ENCODE data around the gene BCL11B.
"Not testable (repeated sequence)": the region's sequence is repeated elsewhere in the genome, so short reads cannot be mapped to it uniquely, and the experiment has no call there.

BCL11B gene

DNA sequence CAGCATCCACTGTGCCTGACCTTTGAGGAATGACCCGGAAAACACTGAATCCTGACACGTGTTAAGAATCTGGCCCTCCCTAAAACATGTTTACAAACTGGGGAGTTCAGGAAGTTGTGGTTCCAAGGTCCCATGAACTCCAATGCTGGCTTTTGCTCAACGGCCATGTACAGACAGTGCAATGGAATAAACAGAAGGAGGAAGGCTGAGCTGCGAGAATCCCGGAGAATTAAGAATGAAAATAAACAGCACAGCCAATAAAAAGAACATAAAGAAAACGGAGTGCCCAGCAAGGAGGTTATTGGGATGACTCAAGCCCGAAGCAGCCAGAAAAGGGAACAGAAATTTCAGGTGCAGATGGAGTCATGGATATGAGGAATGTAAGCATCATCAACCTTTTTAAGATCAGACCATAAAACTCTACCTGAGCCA lies 32.3 kb downstream of the BCL11B start:
- no peak for DNase-seq (ENCODE audit: low spot score)

DNA sequence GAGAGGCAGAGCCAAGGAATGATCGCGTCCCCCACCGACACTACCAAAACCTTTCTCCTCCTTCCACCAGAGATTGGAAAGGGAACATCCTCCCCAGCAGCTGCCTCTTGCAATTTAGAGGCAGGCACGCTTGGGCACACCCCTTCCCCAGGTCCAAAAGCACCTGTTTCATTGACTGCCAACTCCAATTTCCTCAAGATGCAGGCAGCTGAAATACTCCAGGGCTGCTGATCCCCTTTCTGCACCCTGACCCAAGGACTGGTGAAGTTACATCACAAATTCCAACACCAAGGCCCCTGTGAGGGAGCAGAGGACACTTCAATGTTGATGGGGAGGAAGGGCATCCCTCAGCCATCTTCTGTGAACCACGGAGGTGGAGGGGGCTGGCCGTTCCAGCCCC lies 33.8 kb downstream of the BCL11B start:
- no peak for DNase-seq (ENCODE audit: low spot score)

DNA sequence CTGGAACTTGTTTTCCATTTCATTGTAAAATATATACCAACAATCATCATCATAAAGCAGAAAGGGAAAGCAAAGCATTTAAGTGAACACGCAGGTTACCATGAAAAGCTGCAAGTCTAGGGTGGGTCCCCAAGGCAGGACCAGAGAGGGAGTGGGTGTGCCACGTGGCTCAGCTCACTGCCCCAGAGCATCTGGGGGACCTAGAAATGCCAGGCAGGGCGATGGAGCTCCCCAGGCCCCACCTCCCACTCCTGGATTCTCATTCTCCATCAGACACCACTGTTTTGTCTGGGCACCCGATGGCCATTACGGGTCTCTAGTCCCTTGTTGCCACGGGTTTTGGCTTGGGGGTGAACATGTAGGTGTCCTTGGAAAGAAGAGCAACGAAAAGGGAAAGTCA lies 34.7 kb downstream of the BCL11B start:
- no peak for DNase-seq (ENCODE audit: low spot score)

DNA sequence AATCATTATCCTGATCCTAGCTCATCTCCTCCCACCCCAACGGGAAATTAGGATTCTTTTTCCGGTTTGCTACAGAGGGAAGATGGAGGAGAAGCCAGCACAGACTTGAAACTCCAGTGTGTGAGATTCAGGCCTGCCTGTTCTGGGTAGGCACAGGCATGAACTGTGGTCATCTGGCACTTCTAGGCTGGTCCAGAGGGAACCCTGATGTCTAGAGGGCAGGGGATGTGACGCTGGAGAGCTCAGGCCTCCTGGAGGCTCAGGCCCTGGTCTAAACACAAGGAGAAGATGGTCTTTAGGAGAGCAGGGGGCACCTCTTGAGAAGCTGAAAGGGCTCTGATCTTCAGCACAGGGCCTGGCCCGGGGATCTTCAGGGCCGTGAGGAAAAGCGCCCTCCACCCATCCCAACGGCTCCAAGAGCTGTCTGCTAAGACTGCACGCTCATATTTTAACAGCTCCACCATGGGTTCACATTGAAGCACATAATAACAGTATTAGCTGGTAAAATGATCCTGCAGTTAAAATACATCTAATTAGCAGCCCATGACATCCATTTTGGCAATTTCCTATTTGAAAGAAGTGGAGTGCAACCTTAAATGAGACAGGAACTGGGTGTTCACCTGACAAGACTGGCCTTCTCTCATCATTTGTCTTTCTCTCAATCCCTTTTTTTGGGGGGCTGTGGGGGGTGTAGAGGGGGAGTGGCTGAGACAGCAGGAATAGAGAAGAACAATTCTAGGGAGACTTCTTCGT lies 35.4 kb downstream of the BCL11B start:
- no peak for DNase-seq (ENCODE audit: low spot score)

DNA sequence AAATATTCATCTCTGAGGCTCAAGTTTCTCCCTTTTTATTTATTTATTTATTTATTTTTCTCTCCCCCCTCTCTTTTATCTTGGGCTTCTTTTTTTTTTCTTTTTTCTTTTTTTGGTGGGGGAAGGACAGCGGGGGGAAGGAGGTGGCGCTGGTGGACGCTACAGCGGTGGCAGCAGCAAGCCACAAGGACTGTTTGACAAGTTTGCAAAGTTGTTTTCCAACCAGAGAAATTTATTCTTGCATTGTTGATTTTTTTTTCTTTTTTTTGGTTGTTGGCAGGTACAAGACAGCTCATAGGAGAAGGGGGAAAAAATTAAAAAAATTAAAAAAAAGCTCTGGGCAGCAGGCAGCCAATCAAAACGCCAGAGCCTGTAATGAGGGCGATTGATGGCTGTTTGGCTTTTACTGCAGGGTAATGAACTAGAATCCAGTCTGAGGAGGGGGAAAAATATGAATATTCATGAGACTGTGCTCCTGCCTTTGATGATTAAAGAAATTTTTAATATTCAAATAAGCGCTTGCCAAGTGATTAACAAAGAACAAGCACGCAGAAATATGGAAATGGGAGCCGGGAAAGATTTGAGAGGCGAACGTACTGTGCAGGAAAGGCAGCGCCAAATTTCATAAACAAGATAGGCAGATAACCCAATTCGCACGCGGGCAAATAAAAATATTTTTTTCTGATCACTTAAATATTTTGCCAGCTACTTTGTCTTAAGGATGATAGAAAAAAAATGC lies 36.2 kb downstream of the BCL11B start:
- no peak for DNase-seq (ENCODE audit: low spot score)

DNA sequence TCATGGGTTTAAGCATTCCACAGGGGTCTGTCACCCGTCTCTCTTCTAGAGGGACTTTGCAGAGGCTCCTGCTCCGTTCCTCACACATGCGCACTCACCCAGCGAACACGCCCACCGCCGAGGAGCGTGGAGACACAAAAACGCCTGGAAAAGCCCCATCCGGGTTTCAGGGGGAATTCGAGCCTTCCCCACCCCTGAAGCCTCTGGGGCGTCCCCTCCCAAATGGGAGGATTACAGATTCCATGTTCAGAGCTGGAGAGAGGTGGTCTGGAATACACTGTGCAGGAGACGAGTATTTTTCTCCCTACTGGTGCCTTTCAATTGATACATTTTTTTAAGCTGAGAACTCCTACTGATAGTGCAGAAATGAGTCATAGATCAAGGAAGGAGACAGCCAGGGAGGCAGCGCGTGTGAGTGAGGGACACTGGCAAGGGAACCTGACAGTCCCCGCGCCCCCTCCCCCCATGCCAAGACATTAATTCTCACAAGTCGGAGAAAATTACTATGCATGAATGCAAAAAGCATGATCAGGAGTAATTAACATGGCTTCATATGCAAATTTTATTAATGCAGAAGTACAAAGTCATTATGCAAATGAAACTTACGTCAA lies 36.9 kb downstream of the BCL11B start:
- no peak for DNase-seq (ENCODE audit: low spot score)

DNA sequence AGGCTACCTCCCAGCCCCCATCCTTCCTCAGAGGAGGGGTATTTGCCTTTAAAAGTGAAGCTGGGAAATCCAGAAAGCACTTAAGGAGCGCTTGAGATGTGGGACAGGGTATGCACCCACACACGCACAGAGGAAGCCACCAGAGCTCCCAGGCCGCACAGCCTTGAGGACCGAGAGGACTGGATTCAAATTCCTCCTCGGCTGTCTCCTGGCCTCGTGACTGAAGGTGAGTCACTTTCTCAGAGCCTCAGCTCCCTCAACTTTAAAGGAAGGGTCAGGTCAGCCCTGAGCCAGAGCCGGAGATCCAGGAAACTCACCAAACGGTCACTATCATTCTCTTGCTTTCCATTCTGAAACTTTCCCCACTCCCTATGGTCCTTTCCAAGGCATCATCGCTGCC lies 37.6 kb downstream of the BCL11B start:
- no peak for DNase-seq (ENCODE audit: low spot score)

DNA sequence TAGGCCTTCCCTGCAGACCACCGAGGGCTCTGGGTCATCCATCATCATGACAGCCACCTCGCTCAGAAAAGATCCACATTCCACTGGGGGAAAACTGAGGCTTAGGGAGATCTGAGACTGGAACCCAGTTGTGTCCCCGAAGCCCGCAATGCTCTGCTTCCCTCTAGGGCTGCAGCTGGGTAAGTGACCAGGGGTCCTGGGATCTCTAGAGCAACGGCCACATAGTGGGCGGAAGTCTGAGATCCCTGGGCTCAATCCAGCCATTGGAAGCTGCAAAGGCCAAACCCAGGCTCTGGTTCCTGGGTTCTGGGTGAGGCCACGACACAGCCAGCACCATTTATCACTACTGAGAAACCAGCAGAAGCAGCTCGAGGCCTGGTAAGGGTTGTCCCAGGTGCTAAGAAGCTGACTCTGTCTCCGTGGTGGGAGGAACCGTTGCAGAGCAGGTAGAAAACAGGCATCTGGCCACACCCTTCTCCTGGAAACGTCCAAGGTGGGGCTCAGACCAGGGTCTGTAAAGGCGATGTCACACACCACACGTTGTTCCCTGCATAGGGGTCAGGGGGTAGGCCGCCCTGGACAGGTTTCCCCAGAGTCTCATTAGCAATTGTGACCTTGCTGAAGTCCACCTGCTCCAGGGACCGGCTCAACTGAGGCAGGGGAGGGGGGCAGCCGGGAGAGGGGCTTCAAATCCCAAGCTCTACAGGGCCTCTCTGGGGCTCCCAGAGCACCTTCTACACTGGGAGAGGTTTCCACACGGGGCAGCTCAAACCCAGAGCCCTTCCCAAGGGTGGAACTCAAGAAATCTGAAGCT lies 38.6 kb downstream of the BCL11B start:
- DNase-seq (ENCODE audit: low spot score), result no peak

DNA sequence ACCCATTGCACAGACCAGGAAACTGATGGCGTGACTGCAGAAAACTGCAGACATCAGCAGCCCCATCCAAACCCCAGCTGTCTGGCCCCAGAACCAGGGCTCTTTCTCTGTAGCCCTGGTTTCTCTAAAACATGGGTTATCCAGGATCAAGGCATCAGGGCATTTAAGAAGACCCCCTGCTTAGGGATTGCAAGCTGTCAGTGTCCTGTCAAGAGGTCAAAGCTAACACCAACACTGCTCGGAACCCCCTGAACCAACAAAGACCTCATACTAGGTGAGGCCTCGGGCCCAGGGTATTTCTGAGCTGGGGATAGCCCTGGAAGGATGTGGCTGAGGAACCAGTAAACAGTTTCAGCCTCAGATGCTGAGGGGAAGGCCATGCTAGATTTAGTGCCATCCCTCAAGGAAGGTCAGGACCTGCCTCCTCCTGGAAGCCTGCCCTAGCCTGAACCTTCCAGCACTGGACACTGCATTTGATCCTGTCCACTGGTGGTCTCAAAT lies 39.2 kb downstream of the BCL11B start:
- DNase-seq (ENCODE audit: low spot score), result no peak

DNA sequence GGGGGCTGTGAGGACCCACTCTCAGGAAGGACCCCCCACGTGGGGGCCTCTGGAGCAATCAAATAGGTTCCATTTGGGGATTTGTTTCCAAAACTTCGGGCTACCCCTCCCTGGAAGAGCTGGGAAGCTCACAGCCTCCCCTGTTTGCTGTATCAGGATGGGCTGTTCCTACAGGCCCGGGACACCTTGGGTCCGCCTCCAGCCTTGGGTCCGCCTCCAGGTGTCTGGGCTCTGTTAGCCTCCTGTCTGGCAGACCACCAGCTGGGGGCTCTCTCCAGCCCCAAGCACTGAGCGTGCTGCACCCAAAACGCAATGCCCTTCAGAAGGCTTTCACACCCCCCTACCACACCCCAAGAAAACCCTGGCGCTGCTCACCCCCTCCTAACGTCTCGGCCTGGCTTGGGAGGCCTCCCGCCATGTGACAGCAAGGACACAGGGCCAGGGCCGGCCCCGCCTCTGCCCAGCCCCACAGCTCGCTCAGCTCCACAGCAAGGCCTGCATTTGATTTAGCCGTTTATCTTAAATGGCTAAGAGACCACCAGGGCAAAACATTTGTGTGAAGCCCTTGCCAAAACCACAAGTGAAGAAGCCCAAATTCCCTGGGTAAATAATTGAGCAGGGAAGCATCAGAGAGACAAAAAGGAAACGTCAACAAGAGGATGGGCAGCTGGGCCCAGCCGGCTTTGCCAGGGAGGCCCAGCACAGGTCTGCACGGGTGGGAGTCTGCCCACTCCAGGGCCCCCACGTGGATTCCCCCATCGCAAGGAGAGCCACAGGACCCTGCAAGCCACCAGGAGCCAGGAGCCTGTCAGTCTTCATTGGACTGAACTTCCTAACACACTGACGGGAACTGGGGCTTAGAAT lies 39.9 kb downstream of the BCL11B start:
- no peak for DNase-seq (ENCODE audit: low spot score)

DNA sequence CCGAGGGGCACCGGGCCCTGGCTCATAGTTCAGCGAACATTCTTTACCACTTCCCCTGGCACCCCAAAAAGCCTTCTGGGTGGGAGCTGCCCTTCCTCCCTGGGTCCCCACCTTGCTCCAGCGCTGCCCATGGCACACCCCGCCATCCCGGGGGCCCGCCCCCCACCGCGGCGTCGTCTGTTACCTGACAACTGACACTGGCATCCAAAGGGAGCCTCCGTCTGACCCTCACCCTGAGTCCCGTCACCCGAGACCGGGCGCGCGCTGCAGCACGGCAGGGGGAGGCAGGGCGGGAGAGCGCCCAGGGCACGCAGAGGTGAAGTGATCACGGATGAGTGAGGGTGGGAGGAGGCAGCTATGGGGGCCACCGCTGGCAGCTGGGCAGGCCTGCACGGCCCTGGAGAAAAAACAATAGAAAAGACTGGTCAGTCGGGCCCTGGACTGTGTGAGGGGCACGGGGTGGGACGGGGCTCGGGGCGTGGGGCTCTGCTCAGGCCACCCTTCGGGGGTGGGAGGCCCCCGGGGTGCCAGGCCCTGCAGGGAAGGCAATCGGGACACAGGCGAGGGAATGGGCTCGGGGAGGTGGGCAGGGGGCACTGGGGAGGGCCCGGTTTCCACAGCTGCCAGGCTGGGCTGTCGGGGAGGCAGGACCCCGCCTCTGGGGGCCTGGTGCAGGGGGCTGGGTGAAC lies 40.7 kb downstream of the BCL11B start:
- no peak for DNase-seq (ENCODE audit: low spot score)

DNA sequence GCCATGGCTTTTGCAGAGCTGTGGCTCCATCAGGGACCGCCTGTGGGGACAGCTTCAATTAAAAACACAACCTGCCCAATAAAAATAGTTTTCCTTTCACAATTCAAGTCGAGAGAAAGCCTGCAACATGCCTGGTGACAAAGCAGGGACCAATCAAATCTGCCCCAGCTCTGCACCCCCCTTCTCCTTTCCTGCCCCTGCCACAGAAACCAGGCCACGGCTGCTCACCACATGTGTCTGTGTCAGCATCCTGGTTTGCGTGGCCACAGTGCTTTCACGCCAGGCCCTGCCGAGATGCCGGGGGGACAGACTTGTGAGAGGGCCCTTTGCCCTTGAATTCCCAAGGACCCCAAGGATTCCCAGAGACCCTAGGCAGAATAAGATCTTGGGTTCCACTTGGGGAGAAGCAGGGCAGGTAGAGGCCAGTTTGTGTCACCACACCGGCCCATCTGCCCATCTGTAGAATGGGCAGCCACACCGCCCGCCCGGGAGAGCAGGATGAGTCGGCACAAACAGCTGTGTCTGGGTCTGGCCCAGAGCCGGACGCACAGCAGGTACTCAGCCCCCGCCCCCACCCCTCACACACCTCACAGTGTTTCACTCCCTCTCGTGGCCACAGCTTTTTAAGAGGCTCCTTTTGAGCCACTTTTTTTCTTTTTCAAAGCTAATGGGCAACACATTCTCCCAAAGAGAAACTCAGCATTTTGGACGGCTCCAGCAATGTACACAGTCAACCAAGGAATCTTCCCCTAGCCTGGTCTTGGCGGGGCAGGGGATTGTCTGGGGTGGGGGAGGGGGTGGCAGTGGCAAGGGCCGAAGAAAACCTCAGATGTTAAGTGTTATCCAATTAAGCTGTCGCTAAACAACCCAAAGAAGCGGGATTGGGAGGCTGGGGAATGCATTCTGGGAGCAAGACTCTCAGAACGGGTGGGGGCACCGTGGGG lies 41.5 kb downstream of the BCL11B start:
- DNase-seq (ENCODE audit: low spot score), result no peak

DNA sequence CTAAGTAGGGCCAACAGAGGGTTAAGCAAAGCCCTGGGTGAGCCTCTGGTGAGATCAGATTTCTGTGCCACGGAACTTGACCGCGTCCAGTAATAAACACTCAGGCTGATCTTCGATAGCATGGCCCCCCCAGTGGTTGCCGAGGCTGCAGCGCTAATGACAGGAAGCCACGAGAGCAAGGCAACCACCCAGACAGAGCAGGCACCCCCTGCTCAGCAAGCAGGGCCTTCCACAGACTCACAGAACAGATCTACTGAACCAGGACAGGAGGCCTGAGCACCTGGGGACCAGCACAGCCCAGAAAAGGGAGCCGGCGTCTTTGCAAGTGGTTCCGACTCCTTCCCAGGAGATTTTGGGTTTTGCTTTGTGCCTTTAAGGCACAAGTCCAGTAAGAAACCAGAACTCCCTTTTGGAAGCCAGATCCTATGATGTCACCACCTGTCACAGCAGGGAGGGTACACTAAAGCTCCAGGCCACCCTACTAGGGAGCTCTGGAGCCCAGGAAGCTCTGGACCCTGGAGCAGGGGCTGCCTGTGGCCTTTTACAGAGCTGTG lies 42.3 kb downstream of the BCL11B start:
- DNase-seq (ENCODE audit: low spot score), result no peak

DNA sequence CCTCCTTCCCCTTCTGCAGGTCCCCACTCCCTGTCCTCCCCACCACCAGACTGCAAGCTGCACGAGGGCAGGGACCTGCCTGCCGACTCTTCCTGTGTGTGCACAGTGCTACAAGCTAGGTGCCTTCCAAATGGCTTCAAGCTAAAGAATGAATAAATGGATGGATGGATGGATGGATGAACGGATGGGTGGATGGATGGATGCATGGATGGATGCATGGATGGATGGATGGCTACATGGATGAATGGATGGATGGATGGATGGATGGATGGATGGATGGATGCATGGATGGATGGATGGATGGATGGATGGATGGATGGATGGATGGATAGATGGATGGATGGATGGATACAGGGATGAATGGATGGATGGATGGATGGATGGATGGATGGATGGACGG lies 43.2 kb downstream of the BCL11B start:
- DNase-seq (ENCODE audit: low spot score), result not testable (repeated sequence)

DNA sequence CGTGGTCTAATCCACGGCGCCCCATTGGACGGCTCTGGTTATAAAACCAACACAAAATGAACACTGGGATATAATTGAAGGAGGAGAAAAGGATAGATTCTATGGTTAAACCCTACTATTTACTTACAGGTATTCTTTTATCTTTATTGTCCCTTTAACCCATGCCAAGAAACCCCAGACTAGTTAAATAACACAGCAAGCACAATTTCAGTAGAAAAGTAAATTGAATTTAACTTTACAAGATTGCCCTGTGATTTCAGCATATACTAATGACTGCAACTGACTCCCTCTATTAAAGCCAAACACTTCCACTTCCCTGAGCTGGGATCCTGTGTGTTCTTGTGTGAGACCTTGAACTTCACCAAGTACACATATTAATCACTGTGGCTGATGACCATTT lies 45.3 kb downstream of the BCL11B start:
- no peak for DNase-seq (ENCODE audit: low spot score)

DNA sequence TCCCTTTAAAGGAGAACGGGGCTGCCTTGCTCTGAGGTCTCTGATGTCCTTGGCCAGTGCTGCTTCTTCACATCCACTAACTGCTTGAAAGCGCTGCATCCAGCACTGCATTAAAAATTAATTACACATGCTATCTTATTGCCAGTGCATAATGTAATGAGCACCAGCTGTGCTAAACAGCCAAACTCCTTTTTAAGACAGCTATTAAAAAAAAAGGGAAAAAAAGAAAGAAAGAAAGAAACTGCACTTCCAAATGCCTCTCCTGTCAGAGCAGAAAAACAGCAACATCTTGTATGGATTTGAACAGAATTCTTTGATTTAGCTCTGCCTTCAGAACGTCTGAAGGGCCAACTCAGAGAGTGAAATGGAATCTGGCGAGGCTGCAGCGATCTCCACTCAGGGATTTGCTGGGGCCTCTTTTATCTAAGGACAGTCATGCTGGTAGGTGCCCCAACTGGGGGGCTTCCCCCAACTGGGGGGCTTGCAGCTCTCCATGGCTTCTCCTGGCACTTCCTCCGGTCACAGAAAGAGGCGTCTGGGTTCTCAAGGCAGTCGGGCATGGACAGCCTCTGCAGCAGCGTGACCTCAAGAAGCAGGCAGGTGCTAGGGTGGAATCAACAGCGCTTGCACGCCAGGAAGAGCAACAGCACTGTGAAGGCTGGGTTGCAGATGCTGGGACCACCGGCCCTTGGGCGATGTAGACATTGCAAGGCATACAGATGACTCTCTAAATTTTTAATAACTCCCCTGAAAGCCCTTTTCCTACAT lies 46.4 kb downstream of the BCL11B start:
- no peak for DNase-seq (ENCODE audit: low spot score)

DNA sequence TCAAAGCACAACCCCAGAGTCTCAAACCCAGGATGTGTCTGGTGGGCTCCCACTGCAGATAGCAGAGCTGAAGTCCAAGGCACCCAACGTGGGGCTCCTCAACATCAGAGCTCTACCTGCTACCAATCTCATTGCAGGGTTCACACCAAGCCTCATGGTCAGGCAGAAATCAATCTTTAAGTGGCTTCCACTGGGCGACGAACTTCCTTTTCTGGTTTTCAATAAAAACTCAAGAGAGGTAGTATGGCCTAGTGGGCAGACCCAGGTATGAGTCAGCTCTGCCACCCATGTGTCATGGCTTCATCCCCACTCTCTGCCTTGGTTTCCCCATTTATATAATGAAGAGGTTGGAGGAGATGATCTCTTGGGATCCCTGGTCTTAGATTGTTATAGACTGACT lies 47.0 kb downstream of the BCL11B start:
- DNase-seq (ENCODE audit: low spot score), result no peak

All from globus pallidus (tissue), 1 donor.